ENCODE results near the gene POPDC2.
"Not testable (repeated sequence)": the region's sequence is repeated elsewhere in the genome, so short reads cannot be mapped to it uniquely, and the experiment has no call there.

The POPDC2 gene

DNA sequence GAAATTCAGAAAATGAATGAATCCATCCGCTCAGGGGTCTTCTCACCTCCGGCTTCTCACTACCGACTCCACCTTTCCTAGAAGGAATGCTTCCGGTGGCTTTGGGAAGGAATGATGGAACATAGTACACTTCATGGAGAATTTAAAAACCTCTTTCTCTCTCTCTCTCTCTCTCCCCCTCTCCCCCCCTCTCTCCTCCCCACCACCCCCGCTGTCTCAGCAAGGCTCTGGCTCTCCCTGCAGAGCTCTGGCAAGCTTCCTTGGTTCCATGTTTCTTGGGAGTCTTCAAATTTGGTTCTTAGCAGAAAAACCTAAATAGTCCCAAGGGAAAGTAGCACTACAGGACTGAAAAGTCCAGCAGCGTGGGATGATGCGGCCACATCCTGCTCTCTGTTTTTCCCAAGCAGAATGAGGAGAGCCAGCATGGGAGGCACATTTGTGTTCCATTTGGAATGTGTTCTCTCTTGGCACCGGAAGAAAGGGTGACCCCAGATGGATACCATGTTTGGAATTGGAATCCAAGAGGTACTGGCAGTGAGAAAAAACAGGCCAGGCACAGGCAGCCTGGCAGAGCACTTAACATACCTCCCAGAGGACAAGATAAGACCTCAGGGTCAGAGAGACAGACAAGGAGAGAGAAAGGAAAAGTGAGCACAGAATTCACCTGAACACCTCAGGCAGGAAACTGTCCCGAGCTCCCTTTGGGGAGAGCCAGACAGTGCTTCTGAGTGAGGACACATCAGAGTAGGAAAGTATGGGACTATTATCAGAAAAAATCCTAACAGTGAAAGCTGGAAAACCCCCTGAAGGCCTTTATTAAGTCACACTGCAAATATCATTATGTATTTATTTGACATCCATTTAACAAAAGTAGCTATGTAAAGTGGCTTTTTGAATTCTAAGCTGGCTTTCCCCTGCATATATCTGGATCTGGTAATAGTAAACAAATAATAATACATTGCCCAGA lies at the start of gene POPDC2:
Gene POPDC2, minus strand, starts transcription at position 116 of the 967 bp plus-strand sequence. CDS start 166 bp downstream, outside the sequence.
- DNase-seq = peak in 1 of 14 donors; percentile 14

GRCh38 chr3:119703820-119704531 lies 43.6 kb upstream of the POPDC2 start:
- DNase-seq = peak in 1 of 14 donors; percentile 9

- peak; percentile 35 to 91 (median 84) for DNase-seq
These were observed 42.4 kb upstream of the POPDC2 start, which contains the start of gene CFAP91 for GRCh38 chr3:119702530-119703527. Gene CFAP91, plus strand, starts transcription at chr3:119703022. Its CDS starts 77 bp downstream, at chr3:119703099.

GRCh38 chr3:119700920-119701734 lies 40.7 kb upstream of the POPDC2 start:
- DNase-seq = no peak

DNA sequence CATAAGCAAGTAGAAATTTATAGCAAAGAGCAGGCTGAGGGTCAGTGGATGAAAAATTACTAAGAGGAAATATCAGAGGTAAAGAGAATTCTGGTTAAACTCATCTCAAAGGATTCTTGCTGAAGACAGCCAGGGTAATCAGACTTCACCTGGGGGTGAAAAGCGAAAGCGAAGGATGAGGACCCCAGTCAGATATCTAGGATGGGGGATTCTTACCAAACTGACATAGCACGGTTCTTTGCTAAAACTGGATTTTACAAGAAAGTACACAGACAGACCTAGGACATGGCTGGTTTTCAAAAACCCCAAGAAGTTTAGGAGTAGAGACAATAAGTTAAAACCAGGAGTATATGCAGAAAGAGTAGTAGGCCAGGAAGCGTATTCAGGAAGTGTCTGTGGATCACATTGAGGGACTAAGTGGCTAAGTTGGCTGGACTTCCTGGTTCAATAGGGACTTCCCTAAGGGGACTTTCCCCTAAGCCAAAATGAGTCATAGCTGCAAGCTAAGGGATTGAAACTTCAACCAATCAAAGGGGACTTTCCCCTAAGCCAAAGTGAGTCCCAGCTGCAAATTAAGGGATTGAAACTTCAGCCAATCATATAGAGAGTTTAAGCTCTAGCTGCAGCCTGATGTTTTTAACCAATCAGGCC lies 40.0 kb upstream of the POPDC2 start:
- DNase-seq = no peak

- no peak for DNase-seq
These were observed 37.0 kb upstream of the POPDC2 start for GRCh38 chr3:119697394-119697793.

DNA sequence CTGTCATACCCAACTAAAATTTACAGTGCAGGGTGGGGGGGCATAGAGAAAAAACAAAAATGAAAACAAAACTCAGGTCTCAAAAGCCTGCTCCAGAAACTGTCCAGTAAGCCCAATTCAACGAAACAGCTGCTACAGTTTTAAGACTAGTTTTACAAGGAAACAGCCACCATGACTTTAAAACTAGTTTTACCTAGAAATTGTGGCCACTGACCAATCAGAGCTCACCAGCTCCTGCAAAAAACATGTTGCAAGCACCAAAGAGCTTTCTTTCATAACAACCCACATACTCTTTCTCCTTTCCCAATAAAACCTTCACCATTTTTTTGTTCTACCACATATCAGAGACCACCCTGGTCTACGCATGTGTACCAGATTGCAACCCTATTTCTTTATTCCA lies 35.1 kb upstream of the POPDC2 start:
- DNase-seq = no peak

DNA sequence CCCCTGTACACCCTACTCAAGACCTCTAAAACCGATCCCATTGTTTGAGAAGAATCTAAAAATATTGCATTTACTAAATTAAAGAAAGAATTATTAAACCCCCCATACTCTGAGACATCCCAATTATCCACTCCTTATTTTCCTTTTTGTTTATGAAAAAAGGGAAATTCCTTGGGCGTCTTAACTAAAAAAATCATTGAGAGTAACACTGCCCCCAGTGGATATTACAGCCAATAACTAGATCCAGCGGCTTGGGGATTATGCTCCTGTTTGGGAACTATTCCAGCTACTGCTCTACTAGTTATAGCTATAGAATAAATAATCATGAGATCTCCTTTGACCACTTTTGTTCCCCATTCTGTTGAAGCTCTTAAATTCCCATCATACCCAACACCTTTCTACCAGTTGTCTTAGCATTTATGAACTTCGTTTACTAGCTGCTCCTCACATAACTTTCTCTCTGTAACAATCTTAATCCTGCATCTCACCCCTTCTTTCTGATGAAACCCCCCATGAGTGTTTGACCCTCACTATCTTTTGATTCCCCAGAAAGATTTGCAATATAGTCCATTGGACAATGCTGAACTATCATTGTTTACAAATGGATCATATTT lies 29.8 kb upstream of the POPDC2 start:
- no peak for DNase-seq

DNA sequence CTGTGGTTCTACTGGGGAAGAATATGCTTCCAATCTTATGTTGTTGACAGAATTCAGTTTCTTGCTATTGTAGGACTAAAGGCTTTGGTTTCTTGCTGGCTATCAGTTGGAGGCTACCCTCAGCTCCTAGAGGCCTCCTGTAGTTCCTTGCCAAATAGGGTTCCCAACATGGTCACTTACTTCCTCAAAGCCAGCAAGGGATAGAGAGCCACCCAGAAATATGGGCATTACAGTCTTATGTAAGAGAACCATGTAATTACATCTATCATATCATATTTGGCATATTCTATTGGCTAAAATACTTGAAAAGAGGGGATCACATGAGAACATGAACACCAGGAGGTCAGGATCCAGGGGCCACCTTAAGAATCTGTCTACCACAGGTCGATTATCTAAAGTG lies 23.0 kb upstream of the POPDC2 start:
- DNase-seq = no peak

DNA sequence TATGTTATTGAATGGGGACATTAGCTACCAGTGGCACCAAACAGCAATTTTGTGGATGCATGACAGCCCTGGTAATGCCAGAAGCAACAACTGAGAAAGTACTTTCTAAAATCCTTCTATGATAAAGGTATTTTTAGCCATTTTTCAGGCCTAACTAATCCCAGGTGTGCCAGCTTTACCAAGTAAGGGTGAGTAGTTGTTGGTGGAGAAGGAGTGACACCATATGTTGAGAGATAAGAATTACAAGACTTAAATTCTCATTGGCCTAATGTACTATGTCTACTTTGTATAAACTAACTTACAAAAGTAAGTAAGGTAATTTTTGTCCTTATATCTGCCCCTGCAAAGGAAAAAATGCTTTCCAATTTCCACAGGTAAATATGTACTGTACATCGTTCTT lies 20.9 kb upstream of the POPDC2 start:
- DNase-seq = no peak

GRCh38 chr3:119679874-119680273 lies 19.5 kb upstream of the POPDC2 start:
- DNase-seq = no peak

DNA sequence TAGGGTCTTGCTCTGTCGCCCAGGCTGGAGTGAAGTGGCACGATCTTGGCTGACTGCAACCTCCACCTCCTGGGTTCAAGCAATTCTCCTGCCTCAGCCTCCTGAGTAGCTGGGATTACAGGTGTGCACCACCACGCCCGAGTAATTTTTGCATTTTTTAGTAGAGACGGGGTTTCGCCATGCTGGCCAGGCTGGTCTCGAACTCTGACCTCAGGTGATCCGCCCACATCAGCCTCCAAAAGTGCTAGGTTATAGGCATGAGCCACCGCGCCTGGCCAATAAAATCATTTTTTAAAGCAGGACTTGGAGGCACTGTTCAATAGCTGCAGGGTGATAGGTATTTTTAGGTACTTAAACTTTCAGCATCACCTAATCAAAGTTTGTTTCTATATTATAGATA lies 17.8 kb upstream of the POPDC2 start:
- DNase-seq = not testable (repeated sequence)

DNA sequence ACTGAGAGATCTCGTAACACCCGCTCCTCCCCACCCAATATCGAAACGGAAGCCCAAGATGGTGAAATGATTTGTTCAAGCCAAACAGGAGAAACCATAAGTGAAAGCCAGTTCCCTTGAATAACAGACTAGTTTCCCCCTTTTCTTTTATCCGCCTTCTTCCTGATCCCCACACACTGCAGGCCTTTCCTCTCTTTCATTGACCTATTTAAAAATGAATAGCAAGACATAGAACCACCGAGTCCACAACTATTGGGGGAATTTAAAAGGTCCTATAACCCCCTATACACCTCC lies 17.2 kb upstream of the POPDC2 start:
- DNase-seq = no peak

DNA sequence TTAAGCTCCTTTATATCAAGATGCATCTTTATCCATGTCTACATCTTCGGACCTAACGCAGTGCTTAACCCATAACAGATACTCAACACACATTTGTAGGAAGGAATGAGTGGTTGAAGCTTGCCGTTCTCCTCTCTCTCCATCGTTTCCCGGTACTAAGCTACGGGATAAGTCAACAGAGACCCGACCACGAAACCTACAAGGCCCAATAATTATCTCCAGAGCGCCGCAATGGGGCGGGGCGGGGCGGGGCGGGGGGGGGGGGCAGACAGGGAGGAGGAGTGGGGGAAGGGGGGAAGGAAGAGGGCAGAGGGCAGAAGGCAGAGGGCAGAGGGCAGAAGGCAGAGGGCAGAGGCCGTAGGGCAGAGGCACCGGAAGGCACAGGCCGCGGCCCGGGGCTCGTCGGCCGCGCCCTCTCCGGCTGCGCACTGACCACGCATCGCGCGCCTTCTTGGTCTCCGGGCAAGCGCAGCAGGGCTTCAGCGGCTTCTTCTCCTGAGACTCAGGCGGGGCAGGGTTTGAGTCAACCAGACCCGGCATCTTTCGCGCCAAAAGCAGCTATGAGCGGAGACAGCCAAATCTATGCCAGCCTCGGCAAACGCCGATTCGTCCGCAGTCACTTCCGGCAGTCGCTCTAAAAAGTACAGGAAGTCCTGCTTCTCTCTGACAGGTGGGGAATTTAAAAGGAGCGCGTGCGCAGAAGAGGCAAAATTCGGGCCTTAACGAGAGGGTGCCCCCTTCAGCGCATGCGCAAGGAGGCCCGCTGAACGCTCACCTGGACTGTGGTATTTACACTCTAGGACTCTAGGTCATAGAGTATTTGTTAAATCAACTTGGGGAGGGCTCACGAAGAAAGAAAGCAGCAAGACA lies 16.6 kb upstream of the POPDC2 start, which contains the start of gene COX17:
Gene COX17, minus strand, starts transcription at position 636 of the 870 bp plus-strand sequence. Its CDS starts 96 bp downstream, at position 540.
- DNase-seq = peak; percentile 66 to 96 (median 88)

DNA sequence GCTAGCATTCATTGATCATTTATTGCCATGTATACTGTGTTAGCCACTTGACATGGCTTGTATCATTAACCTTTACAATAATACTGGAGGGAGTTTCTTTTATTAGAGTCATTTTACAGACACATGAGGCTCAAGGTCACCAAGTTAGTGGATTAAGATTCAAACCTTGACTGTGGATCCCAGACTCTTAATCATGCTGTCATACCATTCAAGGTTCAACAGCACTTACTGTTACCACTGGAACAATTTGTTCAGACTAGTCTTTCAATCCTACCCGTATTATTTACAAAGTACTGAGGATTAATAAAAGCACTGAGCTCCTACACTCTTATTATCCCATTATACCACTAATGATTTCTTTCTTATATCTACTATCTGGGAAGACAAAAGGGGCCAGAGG lies 15.6 kb upstream of the POPDC2 start:
- no peak for DNase-seq

DNA sequence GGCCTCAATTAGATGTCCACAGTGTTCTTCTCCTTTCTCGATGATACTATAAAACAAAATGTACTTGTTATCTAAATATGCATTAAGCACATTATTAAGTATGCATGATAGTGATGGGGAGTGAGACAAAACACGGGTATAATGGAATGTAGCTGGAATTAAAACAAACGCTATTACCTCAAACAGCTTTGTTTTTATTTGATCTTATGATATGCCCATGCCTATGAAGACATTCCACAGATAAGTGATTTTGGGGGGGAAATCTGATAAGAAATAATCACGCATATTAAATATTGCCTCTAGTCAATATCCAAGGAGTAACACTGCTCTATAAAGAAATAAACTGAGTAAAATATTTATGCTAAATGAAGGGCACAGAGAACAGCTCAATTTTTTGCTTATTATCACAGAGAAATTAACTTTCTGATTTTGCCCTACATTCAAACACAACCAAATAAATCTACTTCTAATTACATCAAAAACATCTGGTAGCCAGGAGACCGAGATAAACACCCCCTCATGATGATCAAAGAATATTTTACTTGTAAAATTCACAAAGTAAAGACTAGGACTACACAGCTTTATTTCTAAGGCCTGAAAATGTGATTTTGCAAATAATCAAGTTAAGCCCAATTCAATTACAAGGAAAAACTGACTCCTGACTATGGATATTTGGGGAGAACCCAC lies 14.9 kb upstream of the POPDC2 start:
- DNase-seq = no peak

DNA sequence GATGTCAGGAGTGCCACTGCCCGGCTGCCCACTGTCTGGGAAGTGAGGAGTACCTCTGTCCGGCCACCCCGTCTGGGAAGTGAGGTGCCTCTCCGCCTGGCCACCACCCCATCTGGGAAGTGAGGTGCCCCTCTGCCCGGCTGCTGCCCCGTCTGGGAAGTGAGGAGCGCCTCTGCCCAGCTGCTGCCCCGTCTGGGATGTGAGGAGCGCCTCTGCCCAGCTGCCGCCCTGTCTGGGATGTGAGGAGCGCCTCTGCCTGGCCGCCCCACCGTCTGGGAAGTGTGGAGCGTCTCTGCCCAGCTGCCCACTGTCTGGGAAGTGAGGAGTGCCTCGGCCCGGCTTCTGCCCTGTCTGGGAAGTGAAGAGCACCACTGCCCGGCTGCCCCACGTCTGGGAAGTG lies 13.5 kb upstream of the POPDC2 start:
- DNase-seq = no peak

- no peak for DNase-seq
These were observed 12.4 kb upstream of the POPDC2 start for GRCh38 chr3:119672776-119673175.
